Measurements from ENCODE around the gene TMEM238L. TPM values are rescaled to one million over a fixed set of nuclear protein-coding genes. Genes with fewer than 3 reads are reported as not detected.

Gene TMEM238L
- total and polyA plus RNA-seq, 2 of the 8 experiments (the other 6 are each of a cell fraction or from before 2014, with no cell fraction given), result not detected

DNA sequence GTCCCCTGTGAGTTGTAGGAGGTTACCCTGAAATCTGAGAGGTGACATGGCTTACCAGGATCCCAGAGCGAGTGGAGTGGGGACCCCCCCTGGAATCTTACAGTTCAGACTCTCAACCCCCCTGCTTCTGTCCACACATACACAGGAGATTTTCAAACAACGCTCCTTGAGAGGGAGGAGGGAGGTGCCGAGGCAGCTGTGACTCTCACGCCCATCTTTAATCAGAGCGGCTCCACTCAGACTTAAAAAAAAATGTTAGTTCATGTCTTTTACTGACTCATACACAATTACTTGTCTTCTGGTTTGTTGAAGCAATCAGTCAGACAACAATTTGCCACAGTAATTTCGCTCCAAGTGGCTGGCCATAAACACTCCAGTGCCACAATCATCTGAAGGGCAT, 58.7 kb downstream of the TMEM238L start:
- H4K5ac ChIP-seq (ENCODE audit: insufficient read length, low read depth, low read length), result no peak overlapping the region
- FAIRE-seq (no peak), DNase-seq (ENCODE audit: low read depth in 1 of 2, low spot score in 2 of 2) (no peak)
- H3K9ac ChIP-seq (replicated peaks in 1 of 4; ENCODE audit: extremely low read depth in 1 of 4, low read depth in 3 of 4, low read length in 3 of 4), result no peak overlapping the region
- no peaks in the 10 kb centered on the region for H3K9me3 ChIP-seq (ENCODE audit: insufficient read depth in 2 of 2, low read depth in 1 of 2, low read length in 1 of 2)
- no peaks in the 10 kb centered on the region for H4K20me1 ChIP-seq (replicated peaks in 1 of 2; ENCODE audit: control insufficient read depth in 1 of 2, insufficient read depth in 2 of 2, low read length in 2 of 2)
- H3K23ac ChIP-seq (ENCODE audit: insufficient read length), result no peak overlapping the region
- no peak overlapping the region for H3K27ac ChIP-seq (ENCODE audit: low read depth, low read length)
- H2BK20ac ChIP-seq (ENCODE audit: low read length), result no peak overlapping the region
- H3K23me2 ChIP-seq (ENCODE audit: low read depth, low read length), result no peaks in the 10 kb centered on the region
- H3K4ac ChIP-seq (replicated peaks; ENCODE audit: insufficient read length, low read depth, low read length), result no peak overlapping the region
- no peaks in the 10 kb centered on the region for H3K79me2 ChIP-seq (ENCODE audit: control insufficient read depth in 1 of 2, insufficient read depth in 2 of 2, low read length in 2 of 2)
- POLR2A ChIA-PET (ENCODE audit: partially characterized antibody), result no interaction called here
- H2BK120ac ChIP-seq (replicated peaks; ENCODE audit: low read depth, low read length), result no peak overlapping the region
- H3K79me1 ChIP-seq (ENCODE audit: low read depth, low read length), result no peaks in the 10 kb centered on the region
- H2AK5ac ChIP-seq (ENCODE audit: low read depth, low read length), result no peak overlapping the region
- no peak overlapping the region for H4K91ac ChIP-seq (replicated peaks; ENCODE audit: insufficient read length, low read length)
- H3K4me2 ChIP-seq (ENCODE audit: insufficient read depth in 1 of 2, low read depth in 2 of 2, low read length in 2 of 2), result no peak overlapping the region
- no peak overlapping the region for H2BK15ac ChIP-seq (ENCODE audit: low read length)
- no peak overlapping the region for H2AFZ ChIP-seq (ENCODE audit: low read length)
- no peaks in the 10 kb centered on the region for H3K27me3 ChIP-seq (replicated peaks in 1 of 4; ENCODE audit: control insufficient read depth in 3 of 4, extremely low read depth in 1 of 4, insufficient read depth in 3 of 4, low read length in 3 of 4)
- H2BK12ac ChIP-seq (ENCODE audit: low read depth, low read length), result no peak overlapping the region
- CTCF ChIA-PET (ENCODE audit: partially characterized antibody), result no interaction called here
- H3K4me1 ChIP-seq (replicated peaks in 1 of 4; ENCODE audit: control insufficient read depth in 3 of 4, insufficient read depth in 4 of 4, low read length in 3 of 4), result peaks cover 0 to 5% (median 2%) of the 10 kb centered on the region in 4 experiments; a peak in 3 of 7 replicates
- H3K4me3 ChIP-seq (ENCODE audit: extremely low read depth in 1 of 4, insufficient read depth in 2 of 4, low read depth in 3 of 4, low read length in 4 of 4), result no peak overlapping the region
- no peak overlapping the region for H4K8ac ChIP-seq (ENCODE audit: extremely low read depth, insufficient read depth, low read length)
- no peak overlapping the region for H3K56ac ChIP-seq (replicated peaks; ENCODE audit: insufficient read length, low read depth, low read length)
- no peaks in the 10 kb centered on the region for H3K36me3 ChIP-seq (ENCODE audit: control insufficient read depth in 2 of 4, insufficient read depth in 4 of 4, low read length in 3 of 4)
- no peak overlapping the region for H2BK5ac ChIP-seq (ENCODE audit: low read depth, low read length)
- no peak overlapping the region for H3K18ac ChIP-seq (ENCODE audit: extremely low read depth, low read length)
- 73% methylated on average over 6 of the region's 6 CpGs; no CpG with 5 or more reads in 1 of the 2 experiments for WGBS, 2 experiments (ENCODE audit: extremely low coverage in 1 of 2, insufficient coverage in 1 of 2, insufficient read length in 1 of 2, insufficient replicate concordance in 2 of 2, low coverage in 1 of 2, low lambda C conversion rate in 2 of 2, missing lambda C conversion rate in 1 of 2)
- H3K14ac ChIP-seq (ENCODE audit: insufficient read length), result no peak overlapping the region
- TF ChIP-seq CBX8 (IDR thresholded peaks at IDR 0.05; ENCODE audit: borderline replicate concordance, low read depth, low read length) (no peak), JUN (IDR thresholded peaks at IDR 0.05; ENCODE audit: low read depth, low read length) (no peak), ASH2L (IDR thresholded peaks at IDR 0.05; ENCODE audit: low read length) (no peak), TBP (IDR thresholded peaks at IDR 0.05; ENCODE audit: low read depth, low read length) (no peak), SAP30 (IDR thresholded peaks at IDR 0.05; ENCODE audit: insufficient read depth, insufficient replicate concordance, low read length) (no peak), CEBPB (IDR thresholded peaks at IDR 0.05; ENCODE audit: low read depth, low read length) (no peak), GTF2F1 (IDR thresholded peaks at IDR 0.05; ENCODE audit: borderline replicate concordance, low read depth, low read length) (no peak), EZH2 (IDR thresholded peaks at IDR 0.05; ENCODE audit: low read depth, low read length, severe bottlenecking) (no peak), RNF2 (IDR thresholded peaks at IDR 0.05; ENCODE audit: borderline replicate concordance, low read depth, low read length, missing control alignments, poor library complexity, severe bottlenecking) (no peak), EGR1 (IDR thresholded peaks at IDR 0.05; ENCODE audit: borderline replicate concordance, low read depth, low read length) (no peak), SIN3A (conservative IDR thresholded peaks at IDR 0.05 in 1 of 2, IDR thresholded peaks at IDR 0.05 in 1 of 2; ENCODE audit: low read depth in 1 of 2, low read length in 2 of 2) (no peak)
- TF ChIP-seq, protein P1, sequence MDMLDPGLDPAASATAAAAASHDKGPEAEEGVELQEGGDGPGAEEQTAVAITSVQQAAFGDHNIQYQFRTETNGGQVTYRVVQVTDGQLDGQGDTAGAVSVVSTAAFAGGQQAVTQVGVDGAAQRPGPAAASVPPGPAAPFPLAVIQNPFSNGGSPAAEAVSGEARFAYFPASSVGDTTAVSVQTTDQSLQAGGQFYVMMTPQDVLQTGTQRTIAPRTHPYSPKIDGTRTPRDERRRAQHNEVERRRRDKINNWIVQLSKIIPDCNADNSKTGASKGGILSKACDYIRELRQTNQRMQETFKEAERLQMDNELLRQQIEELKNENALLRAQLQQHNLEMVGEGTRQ (IDR thresholded peaks at IDR 0.05; ENCODE audit: low read length), result no peak
